GM12873 (cell line): ENCODE data around the gene DNMT1.

ENCODE experiments used
- CTCF ChIP-seq: IDR thresholded peaks from 2 replicates; pipeline ENCODE4 v1.5.1; 2012; ENCODE audit warnings: low read depth, mild to moderate bottlenecking, moderate library complexity, low read length, control low read depth; ENCODE audit not compliant: insufficient read depth; ENCODE audit errors: missing control alignments

Gene DNMT1

GRCh38 chr19:10187315-10187714 lies 7.4 kb downstream of the DNMT1 start:
- no peak for TF ChIP-seq CTCF

GRCh38 chr19:10184636-10185035 lies 10.1 kb downstream of the DNMT1 start:
- no peak for TF ChIP-seq CTCF

GRCh38 chr19:10183926-10184325 lies 10.8 kb downstream of the DNMT1 start:
- TF ChIP-seq CTCF: no peak

GRCh38 chr19:10182847-10183246 lies 11.9 kb downstream of the DNMT1 start:
- TF ChIP-seq CTCF: no peak

GRCh38 chr19:10182076-10182475 lies 12.7 kb downstream of the DNMT1 start:
- TF ChIP-seq CTCF: no peak

- TF ChIP-seq CTCF: no peak
Measured at GRCh38 chr19:10180459-10180858, 14.3 kb downstream of the DNMT1 start.

- TF ChIP-seq CTCF: no peak
Measured at GRCh38 chr19:10173527-10173926, 21.2 kb downstream of the DNMT1 start.
